GM06990 (cell line): Measurements from ENCODE around the gene FRMD4A.

Experiments
- DNase-seq: peaks from one replicate; pipeline ENCODE4 v3.0.0-alpha.2; 2011; ENCODE audit not compliant: insufficient read length; ENCODE audit errors: extremely low read depth
- H3K27me3 ChIP-seq: replicated peaks from 2 replicates; pipeline ENCODE4 v1.6.0; 2011; ENCODE audit warnings: low read length; ENCODE audit not compliant: control insufficient read depth, insufficient read depth
- H3K36me3 ChIP-seq: 2 replicates; pipeline ENCODE4 v1.5.1; 2011; ENCODE audit warnings: low read length; ENCODE audit not compliant: control insufficient read depth, insufficient read depth
- H3K4me3 ChIP-seq: replicated peaks from 2 replicates; pipeline ENCODE4 v1.5.1; 2011; ENCODE audit warnings: low read depth, mild to moderate bottlenecking, control low read depth, low read length
- TF ChIP-seq, protein P1 (sequence below): IDR thresholded peaks from 2 replicates; pipeline ENCODE4 v1.5.1; 2011; ENCODE audit warnings: low read length, control low read depth, mild to moderate bottlenecking, inconsistent platforms; ENCODE audit not compliant: insufficient read depth, poor library complexity, severe bottlenecking

Gene FRMD4A

GRCh38 chr10:14330388-14331061 lies at the start of gene FRMD4A:
TSS of gene FRMD4A (minus strand) at chr10:14330924.
- no peak for DNase-seq
- Histone ChIP-seq H3K27me3 (no peaks in the 10 kb centered on the region; the same call in none of the 2 replicates), H3K4me3 (no peak within 1 kb of the TSS), H3K36me3 (no peaks in the 10 kb centered on the region)
- TF ChIP-seq, protein P1, sequence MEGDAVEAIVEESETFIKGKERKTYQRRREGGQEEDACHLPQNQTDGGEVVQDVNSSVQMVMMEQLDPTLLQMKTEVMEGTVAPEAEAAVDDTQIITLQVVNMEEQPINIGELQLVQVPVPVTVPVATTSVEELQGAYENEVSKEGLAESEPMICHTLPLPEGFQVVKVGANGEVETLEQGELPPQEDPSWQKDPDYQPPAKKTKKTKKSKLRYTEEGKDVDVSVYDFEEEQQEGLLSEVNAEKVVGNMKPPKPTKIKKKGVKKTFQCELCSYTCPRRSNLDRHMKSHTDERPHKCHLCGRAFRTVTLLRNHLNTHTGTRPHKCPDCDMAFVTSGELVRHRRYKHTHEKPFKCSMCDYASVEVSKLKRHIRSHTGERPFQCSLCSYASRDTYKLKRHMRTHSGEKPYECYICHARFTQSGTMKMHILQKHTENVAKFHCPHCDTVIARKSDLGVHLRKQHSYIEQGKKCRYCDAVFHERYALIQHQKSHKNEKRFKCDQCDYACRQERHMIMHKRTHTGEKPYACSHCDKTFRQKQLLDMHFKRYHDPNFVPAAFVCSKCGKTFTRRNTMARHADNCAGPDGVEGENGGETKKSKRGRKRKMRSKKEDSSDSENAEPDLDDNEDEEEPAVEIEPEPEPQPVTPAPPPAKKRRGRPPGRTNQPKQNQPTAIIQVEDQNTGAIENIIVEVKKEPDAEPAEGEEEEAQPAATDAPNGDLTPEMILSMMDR = no peak

DNA sequence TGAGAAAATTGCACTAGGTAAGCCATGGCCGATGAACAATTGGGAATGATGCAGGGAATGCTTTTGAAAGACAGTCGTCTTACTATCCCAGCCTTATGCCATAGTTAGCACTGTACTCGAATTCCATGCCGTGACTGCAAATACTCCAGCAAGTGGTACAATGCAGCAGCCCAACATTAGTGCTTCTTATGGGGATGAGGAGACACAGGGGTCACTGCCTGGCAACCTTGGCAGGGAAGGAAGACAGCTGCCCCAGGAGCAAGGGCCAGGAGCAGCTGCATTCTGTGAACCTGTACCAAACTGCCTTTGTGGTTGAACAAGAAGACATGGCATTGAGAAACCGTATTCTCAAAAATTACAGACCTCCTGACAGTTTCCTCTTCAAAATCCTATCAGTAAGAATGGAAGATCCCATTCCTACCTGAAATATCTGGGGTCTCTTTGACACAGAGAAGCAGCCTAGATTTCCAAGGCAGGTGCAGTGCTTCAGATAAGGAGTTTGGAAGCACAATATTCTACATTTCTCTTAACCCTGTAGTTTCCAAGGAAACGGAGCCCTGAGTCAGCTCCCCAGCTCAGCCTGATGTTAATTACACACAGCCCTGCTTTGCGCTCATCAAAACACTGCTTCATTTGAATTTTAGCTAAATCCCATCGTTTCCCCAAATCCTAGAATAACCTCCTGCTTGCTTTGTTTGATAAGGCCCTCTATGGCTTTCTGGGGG lies 49.0 kb upstream of the FRMD4A start:
- TF ChIP-seq, protein P1 = no peak
- H3K4me3 ChIP-seq = no peak overlapping the region
- DNase-seq = no peak
- H3K36me3 ChIP-seq = no peaks in the 10 kb centered on the region
- H3K27me3 ChIP-seq = 0 out of 2 replicates have a peak, but pooled peaks cover 2% of the 10 kb centered on the region

DNA sequence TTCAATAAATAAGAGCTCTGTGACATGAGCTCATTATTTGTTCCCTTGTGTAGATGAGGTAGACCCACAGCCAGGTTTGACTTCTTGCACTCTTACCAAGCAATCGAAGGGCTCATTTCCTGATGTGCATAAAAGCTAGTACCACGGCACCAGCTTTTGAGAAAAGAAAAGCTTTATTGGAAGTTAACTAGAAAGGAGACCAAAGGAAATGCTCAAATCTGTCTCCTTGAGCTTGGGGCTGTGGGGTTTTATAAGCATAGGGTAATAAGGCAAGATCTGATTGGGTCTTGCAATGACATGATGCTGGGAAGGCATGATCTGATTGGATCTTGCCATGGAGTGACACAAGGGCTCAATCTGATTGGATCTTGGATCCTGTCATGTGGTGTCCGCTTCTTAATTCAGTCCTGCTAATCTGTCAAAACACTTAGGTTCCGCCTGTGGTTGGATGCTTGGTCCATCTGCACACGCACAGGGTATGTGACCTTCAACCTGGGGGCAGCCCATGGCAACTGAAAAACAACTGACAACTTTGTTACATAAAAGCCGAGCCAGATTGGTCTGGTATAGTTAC lies 47.8 kb upstream of the FRMD4A start:
- no peak for DNase-seq
- Histone ChIP-seq H3K36me3 (no peaks in the 10 kb centered on the region), H3K4me3 (no peak overlapping the region), H3K27me3 (peaks cover 4% of the 10 kb centered on the region; the same call in 1 of the 2 replicates)
- TF ChIP-seq, protein P1 = no peak

- Histone ChIP-seq H3K4me3 (no peak overlapping the region), H3K27me3 (peaks cover 4% of the 10 kb centered on the region; the same call in 1 of the 2 replicates), H3K36me3 (no peaks in the 10 kb centered on the region)
- no peak for DNase-seq
- TF ChIP-seq, protein P1 = no peak
These were observed 47.0 kb upstream of the FRMD4A start for GRCh38 chr10:14377591-14378175.

- no peaks in the 10 kb centered on the region for H3K36me3 ChIP-seq
- DNase-seq = no peak
- peaks cover 2% of the 10 kb centered on the region; the same call in 1 of the 2 replicates for H3K27me3 ChIP-seq
- H3K4me3 ChIP-seq = no peak overlapping the region
- TF ChIP-seq, protein P1 = no peak
These were observed 44.2 kb upstream of the FRMD4A start for GRCh38 chr10:14374745-14375445.
